Measurements from ENCODE around the gene PHF20.
A peak's percentile ranks its signal among the peaks of the same experiment; 100 is the strongest.
"Not testable (repeated sequence)": the region's sequence is repeated elsewhere in the genome, so short reads cannot be mapped to it uniquely, and the experiment has no call there.

The PHF20 gene

GRCh38 chr20:35839904-35840303, 68.1 kb downstream of the PHF20 start:
- no peak for DNase-seq (ENCODE audit: low read depth)

- DNase-seq (ENCODE audit: low read depth): no peak
Observed at GRCh38 chr20:35840421-35840820, 68.6 kb downstream of the PHF20 start.

GRCh38 chr20:35842361-35842760, 70.5 kb downstream of the PHF20 start:
- no peak for DNase-seq (ENCODE audit: low read depth)

GRCh38 chr20:35843894-35844293, 72.1 kb downstream of the PHF20 start:
- DNase-seq (ENCODE audit: low read depth): not testable (repeated sequence)

- DNase-seq (ENCODE audit: low read depth): no peak
Observed at GRCh38 chr20:35845561-35845960, 73.7 kb downstream of the PHF20 start.

- DNase-seq (ENCODE audit: low read depth): no peak
Observed at GRCh38 chr20:35849706-35850105, 77.9 kb downstream of the PHF20 start.

- not testable (repeated sequence) for DNase-seq (ENCODE audit: low read depth)
Observed at GRCh38 chr20:35851659-35852058, 79.8 kb downstream of the PHF20 start.

- DNase-seq (ENCODE audit: low read depth): no peak
Observed at GRCh38 chr20:35854713-35855348, 83.0 kb downstream of the PHF20 start.

- DNase-seq (ENCODE audit: low read depth): not testable (repeated sequence)
Observed at GRCh38 chr20:35855641-35856040, 83.8 kb downstream of the PHF20 start.

- DNase-seq (ENCODE audit: low read depth): no peak
Observed at GRCh38 chr20:35856866-35857265, 85.1 kb downstream of the PHF20 start.

GRCh38 chr20:35866418-35867202, 94.8 kb downstream of the PHF20 start:
- DNase-seq (ENCODE audit: low read depth): no peak

GRCh38 chr20:35870541-35871258, 98.9 kb downstream of the PHF20 start:
- no peak for DNase-seq (ENCODE audit: low read depth)

- no peak for DNase-seq (ENCODE audit: low read depth)
Observed at GRCh38 chr20:35871259-35871771, 99.5 kb downstream of the PHF20 start.

GRCh38 chr20:35876033-35876320, 104.2 kb downstream of the PHF20 start:
- DNase-seq (ENCODE audit: low read depth): no peak

- no peak for DNase-seq (ENCODE audit: low read depth)
Observed at GRCh38 chr20:35877611-35878010, 105.8 kb downstream of the PHF20 start.

GRCh38 chr20:35878113-35878625, 106.4 kb downstream of the PHF20 start:
- no peak for DNase-seq (ENCODE audit: low read depth)

GRCh38 chr20:35881676-35882075, 109.9 kb downstream of the PHF20 start:
- DNase-seq (ENCODE audit: low read depth): no peak

- not testable (repeated sequence) for DNase-seq (ENCODE audit: low read depth)
Observed at GRCh38 chr20:35882427-35883161, 110.8 kb downstream of the PHF20 start.

GRCh38 chr20:35883336-35883777, 111.5 kb downstream of the PHF20 start:
- no peak for DNase-seq (ENCODE audit: low read depth)

GRCh38 chr20:35883778-35884540, 112.1 kb downstream of the PHF20 start:
- peak; percentile 7 for DNase-seq (ENCODE audit: low read depth)

GRCh38 chr20:35884541-35884865, 112.7 kb downstream of the PHF20 start:
- no peak for DNase-seq (ENCODE audit: low read depth)

All from T-helper 22 cell (primary cell).